ENCODE data around the gene PIGM.

PIGM gene

DNA sequence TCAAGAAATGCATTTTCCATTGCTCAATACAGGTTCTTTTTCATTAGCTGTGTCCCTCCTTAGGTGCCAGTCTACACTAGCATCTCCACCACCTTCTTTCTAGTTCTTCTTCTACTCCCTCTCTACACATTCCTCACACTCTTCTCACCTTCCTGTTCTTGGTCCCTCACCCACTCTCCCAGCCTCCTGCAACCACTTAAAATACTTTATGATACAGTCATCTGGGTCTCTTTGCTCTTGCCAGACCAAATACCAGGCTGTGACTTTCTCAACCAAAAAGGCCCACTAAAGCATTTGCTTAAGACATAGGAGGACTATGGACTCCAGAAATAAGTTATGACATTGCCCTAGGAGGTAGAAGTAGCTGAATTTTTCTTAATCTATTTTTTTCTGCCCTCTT is 35.1 kb downstream of the PIGM start:
- TF ChIP-seq, protein P1, sequence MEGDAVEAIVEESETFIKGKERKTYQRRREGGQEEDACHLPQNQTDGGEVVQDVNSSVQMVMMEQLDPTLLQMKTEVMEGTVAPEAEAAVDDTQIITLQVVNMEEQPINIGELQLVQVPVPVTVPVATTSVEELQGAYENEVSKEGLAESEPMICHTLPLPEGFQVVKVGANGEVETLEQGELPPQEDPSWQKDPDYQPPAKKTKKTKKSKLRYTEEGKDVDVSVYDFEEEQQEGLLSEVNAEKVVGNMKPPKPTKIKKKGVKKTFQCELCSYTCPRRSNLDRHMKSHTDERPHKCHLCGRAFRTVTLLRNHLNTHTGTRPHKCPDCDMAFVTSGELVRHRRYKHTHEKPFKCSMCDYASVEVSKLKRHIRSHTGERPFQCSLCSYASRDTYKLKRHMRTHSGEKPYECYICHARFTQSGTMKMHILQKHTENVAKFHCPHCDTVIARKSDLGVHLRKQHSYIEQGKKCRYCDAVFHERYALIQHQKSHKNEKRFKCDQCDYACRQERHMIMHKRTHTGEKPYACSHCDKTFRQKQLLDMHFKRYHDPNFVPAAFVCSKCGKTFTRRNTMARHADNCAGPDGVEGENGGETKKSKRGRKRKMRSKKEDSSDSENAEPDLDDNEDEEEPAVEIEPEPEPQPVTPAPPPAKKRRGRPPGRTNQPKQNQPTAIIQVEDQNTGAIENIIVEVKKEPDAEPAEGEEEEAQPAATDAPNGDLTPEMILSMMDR (IDR thresholded peaks at IDR 0.05; ENCODE audit: low read depth, low read length): no peak
- DNase-seq (ENCODE audit: extremely low read depth, low read depth): peak; percentile 59

DNA sequence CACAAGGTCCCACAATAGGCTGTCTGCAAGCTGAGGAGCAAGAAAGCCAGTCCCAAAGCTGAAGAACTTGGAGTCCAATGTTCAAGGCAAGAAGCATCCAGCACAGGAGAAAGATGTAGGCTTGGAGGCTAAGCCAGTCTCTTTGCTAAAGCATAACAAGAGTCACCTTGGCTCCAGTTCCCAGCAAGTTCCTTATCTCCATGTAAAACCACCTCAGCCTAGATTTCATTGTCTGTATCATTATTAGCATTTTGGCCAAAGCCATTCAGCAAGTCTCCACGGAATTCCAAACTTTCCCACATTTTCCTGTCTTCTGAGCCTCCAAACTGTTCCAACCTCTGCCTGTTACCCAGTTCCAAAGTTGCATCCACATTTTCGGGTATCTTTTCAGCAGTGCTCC is 36.9 kb downstream of the PIGM start:
- TF ChIP-seq, protein P1 (IDR thresholded peaks at IDR 0.05; ENCODE audit: low read depth, low read length): no peak
- no peak for DNase-seq (ENCODE audit: extremely low read depth, low read depth)

DNA sequence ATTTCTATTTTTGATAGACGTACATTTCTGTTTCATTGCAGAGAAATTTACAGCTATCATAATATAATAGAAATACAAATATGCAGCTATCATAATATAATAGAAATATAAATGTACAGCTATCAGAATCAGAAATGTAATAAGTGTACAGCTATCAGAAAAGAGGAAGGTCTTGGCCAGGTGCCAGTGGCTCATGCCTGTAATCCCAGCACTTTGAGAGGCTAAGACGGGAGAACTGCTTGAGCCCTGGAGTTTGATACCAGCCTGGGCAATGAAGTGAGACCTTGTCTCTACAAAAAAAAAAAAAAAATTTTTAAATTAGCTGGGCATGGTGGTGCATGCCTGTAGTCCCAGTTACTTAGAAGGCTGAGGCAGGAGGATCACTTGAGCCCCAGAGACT is 37.9 kb downstream of the PIGM start:
- no peak for DNase-seq (ENCODE audit: extremely low read depth, low read depth)
- TF ChIP-seq, protein P1 (IDR thresholded peaks at IDR 0.05; ENCODE audit: low read depth, low read length): no peak

DNA sequence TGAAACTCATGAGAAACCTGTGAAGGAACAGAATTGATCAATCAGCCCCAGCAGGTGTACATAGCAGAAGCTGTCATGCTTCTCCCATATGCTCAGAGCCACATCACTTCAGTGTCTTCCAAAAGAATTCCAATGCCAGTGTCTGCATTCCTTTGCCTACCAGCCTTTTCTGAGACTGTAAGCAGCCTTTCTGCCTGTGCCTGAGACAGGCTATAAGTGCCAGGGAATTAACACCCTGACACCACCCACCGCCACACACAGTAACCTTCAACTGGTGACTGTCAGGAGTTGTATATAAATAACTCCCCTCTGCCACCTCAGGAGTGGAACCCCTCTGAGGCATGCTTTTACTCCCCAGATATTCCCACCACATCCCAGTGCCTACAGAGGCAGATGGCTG is 39.6 kb downstream of the PIGM start:
- DNase-seq (ENCODE audit: extremely low read depth, low read depth): no peak
- TF ChIP-seq, protein P1 (IDR thresholded peaks at IDR 0.05; ENCODE audit: low read depth, low read length): no peak

DNA sequence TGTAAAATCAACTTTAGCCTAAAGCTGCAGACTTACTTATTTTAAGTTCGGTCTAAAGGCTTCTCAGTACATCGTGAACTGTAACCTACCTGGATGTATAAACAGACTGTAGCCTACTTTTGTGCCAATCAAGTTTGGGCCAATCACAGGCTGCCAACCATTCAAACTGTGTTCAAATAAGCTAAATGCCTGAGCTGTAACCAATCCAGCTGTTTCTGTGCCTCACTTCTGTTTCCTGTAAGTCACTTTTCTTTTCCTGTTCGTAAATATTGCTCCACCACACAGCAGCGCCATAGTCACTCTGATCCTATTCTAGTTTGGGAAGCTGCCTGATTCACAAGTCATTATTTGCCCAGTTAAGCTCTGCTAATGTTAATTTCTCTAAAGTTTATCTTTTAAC is 40.3 kb downstream of the PIGM start:
- TF ChIP-seq, protein P1 (IDR thresholded peaks at IDR 0.05; ENCODE audit: low read depth, low read length): no peak
- no peak for DNase-seq (ENCODE audit: extremely low read depth, low read depth)

DNA sequence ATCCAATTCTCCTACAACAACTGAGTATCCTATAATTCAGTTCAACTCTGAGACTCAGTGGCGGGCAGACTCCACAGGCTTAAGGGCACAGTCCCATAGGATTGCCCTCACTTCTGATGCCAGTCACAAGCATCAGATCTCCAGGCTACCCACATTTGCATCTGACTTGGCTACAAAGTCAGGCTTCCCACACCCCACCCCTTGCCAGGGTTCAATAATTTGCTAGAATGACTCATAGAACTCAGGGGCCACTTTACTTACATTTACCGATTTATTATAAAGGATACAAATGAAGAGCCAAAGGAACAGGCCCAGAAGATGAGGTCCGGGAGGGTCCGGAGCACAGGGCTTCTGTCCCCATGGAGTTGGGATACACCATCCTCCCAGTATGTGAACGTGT is 41.8 kb downstream of the PIGM start:
- DNase-seq (ENCODE audit: extremely low read depth, low read depth): no peak
- TF ChIP-seq, protein P1 (IDR thresholded peaks at IDR 0.05; ENCODE audit: low read depth, low read length): no peak

DNA sequence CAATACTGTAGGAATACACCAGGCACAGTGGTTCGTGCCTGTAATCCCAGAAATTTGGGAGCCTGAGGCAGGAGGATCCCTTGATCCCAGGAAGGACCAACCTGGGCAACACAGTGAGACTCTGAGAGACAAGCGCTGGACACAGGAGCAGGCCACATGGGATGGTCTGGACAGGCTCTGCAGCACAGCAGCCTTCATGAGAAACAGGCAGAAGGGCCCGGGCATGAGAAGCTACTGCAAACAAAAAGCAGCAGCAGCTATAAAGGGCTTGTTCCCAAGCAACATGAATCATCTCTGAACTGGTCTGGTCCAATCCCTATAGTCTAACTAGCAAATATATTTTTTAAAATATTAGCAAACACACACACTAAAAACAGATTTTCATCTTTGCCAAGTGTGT is 42.2 kb downstream of the PIGM start:
- TF ChIP-seq, protein P1 (IDR thresholded peaks at IDR 0.05; ENCODE audit: low read depth, low read length): no peak
- no peak for DNase-seq (ENCODE audit: extremely low read depth, low read depth)
